A673 (cell line): ENCODE results near the gene LATS2. TPM values are rescaled to one million over a fixed set of nuclear protein-coding genes. Genes with fewer than 3 reads are reported as not detected.
"Not testable (repeated sequence)": the region's sequence is repeated elsewhere in the genome, so short reads cannot be mapped to it uniquely, and the experiment has no call there.

Experiments
- BruUV-seq: library from RNA; stranded (reverse); fragments of 400-500 nt; replicated peaks from 2 replicates; lab custom pipeline; 2021; lab: Mats Ljungman, UMichigan
- CTCF ChIA-PET: fragments of 300-600 bp; sonication (Branson Sonifier 250); formaldehyde crosslinking; loops from one replicate; lab custom pipeline; 2022; ENCODE audit warnings: antibody characterized with exemption; lab: Charles Lee
- POLR2A ChIA-PET: fragments of 300-600 bp; sonication (Branson Sonifier 250); formaldehyde crosslinking; loops from one replicate; lab custom pipeline; 2022; ENCODE audit warnings: antibody characterized with exemption; ENCODE audit not compliant: low non-redundant PET; lab: Charles Lee
- DNase-seq: peaks from one replicate; pipeline ENCODE4 v3.0.0-alpha.2; 2015; ENCODE audit warnings: low spot score
- H3K27ac ChIP-seq: fragments of 200-600 bp; sonication (generic); 2 replicates; pipeline ENCODE4 v1.5.1; 2016; ENCODE audit warnings: mixed run types, low read depth, mild to moderate bottlenecking, mixed read lengths, antibody characterized with exemption, low read length; ENCODE audit not compliant: poor library complexity, severe bottlenecking
- H3K27me3 ChIP-seq: fragments of 200-600 bp; sonication (generic); replicated peaks from 2 replicates; pipeline ENCODE4 v1.6.1; 2017; ENCODE audit warnings: mixed run types, low read depth, mild to moderate bottlenecking, mixed read lengths, antibody characterized with exemption, low read length; ENCODE audit not compliant: insufficient read depth, poor library complexity
- H3K36me3 ChIP-seq: fragments of 200-600 bp; sonication (generic); 2 replicates; pipeline ENCODE4 v1.6.1; 2016; ENCODE audit warnings: mixed run types, mild to moderate bottlenecking, mixed read lengths, antibody characterized with exemption, low read length; ENCODE audit not compliant: insufficient read depth, poor library complexity, severe bottlenecking
- H3K4me1 ChIP-seq: fragments of 200-600 bp; sonication (generic); 2 replicates; pipeline ENCODE4 v1.6.1; 2017; ENCODE audit warnings: mixed run types, mild to moderate bottlenecking, mixed read lengths, antibody characterized with exemption, low read length; ENCODE audit not compliant: insufficient read depth, poor library complexity, severe bottlenecking
- H3K4me3 ChIP-seq: fragments of 200-600 bp; sonication (generic); 2 replicates; pipeline ENCODE4 v1.5.1; 2016; ENCODE audit warnings: low read depth, mixed run types, mild to moderate bottlenecking, mixed read lengths, low read length; ENCODE audit not compliant: poor library complexity, severe bottlenecking
- H3K9me3 ChIP-seq: fragments of 200-600 bp; sonication (generic); 2 replicates; pipeline ENCODE4 v1.6.1; 2016; ENCODE audit warnings: mixed run types, low read depth, mild to moderate bottlenecking, mixed read lengths, antibody characterized with exemption, low read length; ENCODE audit not compliant: poor library complexity, severe bottlenecking
- CTCF ChIP-seq: fragments of 300-800, 200-600 bp; sonication (generic); conservative IDR thresholded peaks from 2 replicates; pipeline ENCODE4 v1.5.1; 2017; ENCODE audit warnings: low read depth, mild to moderate bottlenecking, antibody characterized with exemption, low read length, moderate library complexity, mixed read lengths
- EZH2 ChIP-seq: fragments of 200-600 bp; sonication (generic); IDR thresholded peaks from 2 replicates; pipeline ENCODE4 v1.6.1; 2017; ENCODE audit warnings: borderline replicate concordance, low read depth, mild to moderate bottlenecking, mixed read lengths, antibody characterized with exemption, low read length; ENCODE audit not compliant: poor library complexity, severe bottlenecking
- intact Hi-C: fragments of 100-400 bp; cut with micrococcal nuclease; formaldehyde crosslinking; loops from one replicate; pipeline ENCODE4 v1.10.0; 2022; ENCODE audit not compliant: unreplicated experiment
- total RNA-seq: library from RNA; stranded (reverse); gene quantifications from 2 replicates; pipeline ENCODE4 v1.2.3, GENCODE V29; 2021

Gene LATS2
- total RNA-seq, 1 experiment from 2014 or later: 13.1 TPM

GRCh38 chr13:20960663-20961309 is 100.6 kb downstream of the LATS2 start:
- POLR2A ChIA-PET: no interaction called here
- TF ChIP-seq CTCF (no peak), EZH2 (no peak)
- intact Hi-C loops: no loop called here

GRCh38 chr13:20957049-20957620 is 104.3 kb downstream of the LATS2 start:
- intact Hi-C loops, H3K4me3 ChIP-seq, H3K9me3 ChIP-seq, BruUV-seq, DNase-seq, CTCF ChIA-PET, H3K4me1 ChIP-seq, H3K27ac ChIP-seq, POLR2A ChIA-PET, H3K27me3 ChIP-seq, H3K36me3 ChIP-seq: not testable (repeated sequence)

More at GRCh38 chr13:20960663-20961309, 100.6 kb downstream of the LATS2 start:
- no peaks in the 10 kb centered on the region for H3K27me3 ChIP-seq
- no peaks in the 10 kb centered on the region for H3K4me1 ChIP-seq
- CTCF ChIA-PET: no interaction called here
- no peak overlapping the region for H3K27ac ChIP-seq
- no peaks in the 10 kb centered on the region for H3K36me3 ChIP-seq
- H3K9me3 ChIP-seq: no peaks in the 10 kb centered on the region
- BruUV-seq: no TSS peak
- peak overlapping the region; percentile 34 for H3K4me3 ChIP-seq
- peak; percentile 19 for DNase-seq

GRCh38 chr13:20955496-20955895 is 105.9 kb downstream of the LATS2 start:
- H3K4me1 ChIP-seq: no peaks in the 10 kb centered on the region
- ChIA-PET CTCF (no interaction called here), POLR2A (no interaction called here)
- no peak overlapping the region for H3K4me3 ChIP-seq
- H3K27ac ChIP-seq: no peak overlapping the region
- no peak for DNase-seq
- BruUV-seq: no TSS peak
- no peaks in the 10 kb centered on the region for H3K36me3 ChIP-seq
- H3K27me3 ChIP-seq: no peaks in the 10 kb centered on the region
- H3K9me3 ChIP-seq: no peaks in the 10 kb centered on the region
- intact Hi-C loops: no loop called here
- TF ChIP-seq CTCF (no peak), EZH2 (no peak)
